HUES48 (cell line): ENCODE measurements around the gene TSPAN11.

Experiments
- H3K27ac ChIP-seq: one replicate; pipeline ENCODE4 v1.7.0; 2013; ENCODE audit warnings: low read depth, low read length, inconsistent platforms
- H3K27me3 ChIP-seq: 2 replicates; pipeline ENCODE4 v1.6.1; 2013; ENCODE audit warnings: mild to moderate bottlenecking, low read length; ENCODE audit not compliant: control insufficient read depth, insufficient read depth
- H3K36me3 ChIP-seq: 2 replicates; pipeline ENCODE4 v1.6.1; 2013; ENCODE audit warnings: low read length; ENCODE audit not compliant: control insufficient read depth, insufficient read depth
- H3K4me1 ChIP-seq: 2 replicates; pipeline ENCODE4 v1.6.1; 2013; ENCODE audit warnings: mild to moderate bottlenecking, low read length; ENCODE audit not compliant: control insufficient read depth, insufficient read depth
- H3K4me3 ChIP-seq: 2 replicates; pipeline ENCODE4 v1.5.1; 2013; ENCODE audit warnings: mild to moderate bottlenecking, low read depth, low read length
- H3K9ac ChIP-seq: 2 replicates; pipeline ENCODE4 v1.6.1; 2013; ENCODE audit warnings: mild to moderate bottlenecking, low read depth, low read length, moderate library complexity
- H3K9me3 ChIP-seq: 2 replicates; pipeline ENCODE4 v1.6.1; 2013; ENCODE audit warnings: low read length; ENCODE audit not compliant: control insufficient read depth, insufficient read depth

The TSPAN11 gene

GRCh38 chr12:30896461-30896860, 30.1 kb upstream of the TSPAN11 start:
- no peaks in the 10 kb centered on the region for H3K9me3 ChIP-seq
- H3K4me3 ChIP-seq, result no peak overlapping the region
- H3K4me1 ChIP-seq, result no peaks in the 10 kb centered on the region
- H3K9ac ChIP-seq, result no peak overlapping the region
- H3K36me3 ChIP-seq, result no peaks in the 10 kb centered on the region
- H3K27ac ChIP-seq, result no peak overlapping the region
- no peaks in the 10 kb centered on the region for H3K27me3 ChIP-seq

GRCh38 chr12:30898846-30899245, 27.7 kb upstream of the TSPAN11 start:
- no peaks in the 10 kb centered on the region for H3K36me3 ChIP-seq

GRCh38 chr12:30900351-30900750, 26.2 kb upstream of the TSPAN11 start:
- Histone ChIP-seq H3K4me1 (peaks cover 2% of the 10 kb centered on the region), H3K27ac (no peak overlapping the region), H3K4me3 (no peak overlapping the region), H3K36me3 (no peaks in the 10 kb centered on the region), H3K9me3 (no peaks in the 10 kb centered on the region), H3K27me3 (no peaks in the 10 kb centered on the region), H3K9ac (no peak overlapping the region)

More at GRCh38 chr12:30898846-30899245, 27.7 kb upstream of the TSPAN11 start:
- no peaks in the 10 kb centered on the region for H3K9me3 ChIP-seq
- no peak overlapping the region for H3K9ac ChIP-seq
- H3K27ac ChIP-seq, result no peak overlapping the region
- no peaks in the 10 kb centered on the region for H3K27me3 ChIP-seq
- no peaks in the 10 kb centered on the region for H3K4me1 ChIP-seq
- no peak overlapping the region for H3K4me3 ChIP-seq

GRCh38 chr12:30902001-30902400, 24.5 kb upstream of the TSPAN11 start:
- Histone ChIP-seq H3K4me3 (no peak overlapping the region), H3K9me3 (no peaks in the 10 kb centered on the region), H3K36me3 (no peaks in the 10 kb centered on the region), H3K27me3 (no peaks in the 10 kb centered on the region), H3K9ac (no peak overlapping the region), H3K4me1 (peaks cover 9% of the 10 kb centered on the region), H3K27ac (no peak overlapping the region)

GRCh38 chr12:30902596-30902995, 24.0 kb upstream of the TSPAN11 start:
- no peak overlapping the region for H3K4me3 ChIP-seq
- H3K36me3 ChIP-seq, result no peaks in the 10 kb centered on the region
- H3K27ac ChIP-seq, result no peak overlapping the region
- H3K27me3 ChIP-seq, result no peaks in the 10 kb centered on the region
- no peaks in the 10 kb centered on the region for H3K9me3 ChIP-seq
- peaks cover 9% of the 10 kb centered on the region for H3K4me1 ChIP-seq
- H3K9ac ChIP-seq, result no peak overlapping the region

- H3K27ac ChIP-seq, result peak overlapping the region; percentile 59
- H3K4me1 ChIP-seq, result peaks cover 22% of the 10 kb centered on the region
- no peaks in the 10 kb centered on the region for H3K36me3 ChIP-seq
- H3K9me3 ChIP-seq, result peaks cover 4% of the 10 kb centered on the region; the same call in 1 of the 2 replicates
- H3K27me3 ChIP-seq, result no peaks in the 10 kb centered on the region
- H3K4me3 ChIP-seq, result no peak overlapping the region
- no peak overlapping the region for H3K9ac ChIP-seq
Measured at GRCh38 chr12:30905463-30906009, 21.0 kb upstream of the TSPAN11 start.

DNA sequence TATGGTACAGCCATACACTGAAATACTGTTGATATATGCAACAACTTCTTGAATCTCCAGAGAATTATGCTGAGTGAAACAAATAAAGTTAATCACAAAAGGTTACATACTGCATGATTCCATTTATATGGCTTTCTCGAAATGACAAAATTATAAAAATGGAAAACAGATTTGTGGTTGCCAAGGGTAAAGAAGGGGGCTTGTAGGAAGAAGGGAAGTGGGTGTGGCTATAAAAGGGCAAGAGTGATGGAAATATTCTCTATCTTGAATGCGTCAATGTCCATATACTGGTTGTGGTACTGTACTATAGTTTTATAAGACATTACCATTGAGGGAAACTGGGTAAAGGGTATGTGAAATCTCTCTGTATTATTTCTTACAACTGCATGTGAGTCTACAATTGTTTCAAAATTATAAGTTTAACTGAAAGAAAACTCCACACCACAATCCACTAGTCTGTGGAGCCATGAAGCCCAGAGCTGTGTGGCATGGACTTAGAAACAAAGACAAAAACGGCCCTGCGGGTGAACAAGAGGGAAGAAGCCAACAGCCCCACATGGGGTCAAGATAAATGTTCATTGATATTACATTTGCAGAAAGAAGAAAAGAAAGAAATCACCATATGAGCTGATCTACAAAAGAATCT, 18.3 kb upstream of the TSPAN11 start:
- Histone ChIP-seq H3K4me3 (no peak overlapping the region), H3K36me3 (no peaks in the 10 kb centered on the region), H3K27me3 (no peaks in the 10 kb centered on the region), H3K27ac (no peak overlapping the region), H3K9me3 (peaks cover 4% of the 10 kb centered on the region; the same call in 1 of the 2 replicates), H3K4me1 (peaks cover 22% of the 10 kb centered on the region), H3K9ac (no peak overlapping the region)

- H3K4me1 ChIP-seq, result peaks cover 22% of the 10 kb centered on the region
- H3K9me3 ChIP-seq, result peaks cover 4% of the 10 kb centered on the region; the same call in 1 of the 2 replicates
- no peak overlapping the region for H3K27ac ChIP-seq
- H3K27me3 ChIP-seq, result no peaks in the 10 kb centered on the region
- H3K9ac ChIP-seq, result no peak overlapping the region
- no peaks in the 10 kb centered on the region for H3K36me3 ChIP-seq
- H3K4me3 ChIP-seq, result no peak overlapping the region
Measured at GRCh38 chr12:30908722-30909348, 17.7 kb upstream of the TSPAN11 start.

DNA sequence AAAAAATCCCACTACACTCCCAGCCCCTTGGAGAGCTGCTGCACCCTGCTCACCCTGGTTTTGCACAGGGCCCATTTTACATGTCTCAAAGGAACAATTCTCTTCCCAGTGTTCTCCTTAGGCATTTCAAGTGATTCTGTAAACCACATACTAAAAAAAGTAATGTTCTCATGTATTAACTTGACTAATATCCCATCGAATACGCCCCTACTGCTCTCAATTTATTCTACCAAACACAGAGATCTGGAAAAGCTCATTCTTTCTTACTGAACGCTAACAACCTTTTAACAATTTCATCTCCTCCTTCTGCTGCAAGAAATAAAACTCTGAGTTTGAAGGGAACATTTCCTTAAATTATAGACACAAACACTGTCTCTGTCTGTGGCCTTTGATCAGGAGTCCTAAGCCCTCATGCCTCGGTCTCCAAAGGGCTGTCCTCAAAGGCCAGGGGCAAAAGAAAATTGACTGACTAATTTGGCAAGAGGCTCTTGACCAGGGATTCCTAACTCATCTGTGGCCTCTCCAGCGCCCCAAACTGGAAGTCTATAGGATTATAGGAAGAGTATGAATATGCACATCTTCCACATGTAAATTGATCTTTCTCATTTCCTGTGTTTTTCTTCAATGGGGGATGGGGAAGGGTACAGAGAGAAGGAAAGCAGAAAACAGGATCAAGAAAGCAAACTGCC, 17.1 kb upstream of the TSPAN11 start:
- H3K27ac ChIP-seq, result no peak overlapping the region
- H3K4me3 ChIP-seq, result no peak overlapping the region
- H3K36me3 ChIP-seq, result no peaks in the 10 kb centered on the region
- H3K27me3 ChIP-seq, result no peaks in the 10 kb centered on the region
- H3K9me3 ChIP-seq, result peaks cover 4% of the 10 kb centered on the region; the same call in 1 of the 2 replicates
- peaks cover 22% of the 10 kb centered on the region for H3K4me1 ChIP-seq
- H3K9ac ChIP-seq, result no peak overlapping the region

DNA sequence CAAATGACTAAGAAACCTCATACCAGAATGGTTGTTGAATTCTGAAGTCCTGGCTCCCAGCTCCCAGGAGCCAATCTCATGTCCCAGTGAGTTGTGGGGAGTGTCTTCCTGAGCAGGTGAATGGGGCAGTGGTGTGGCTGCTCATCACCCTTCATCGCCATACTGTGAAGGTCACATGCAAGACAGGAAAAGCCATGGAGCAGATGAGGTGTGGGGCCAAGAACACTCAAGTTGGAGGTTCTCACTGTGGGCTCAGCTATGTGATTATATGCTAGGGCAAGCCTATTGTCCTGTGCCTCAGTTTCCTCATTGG, 16.6 kb upstream of the TSPAN11 start:
- Histone ChIP-seq H3K9me3 (peaks cover 4% of the 10 kb centered on the region; the same call in 1 of the 2 replicates), H3K27ac (no peak overlapping the region), H3K9ac (no peak overlapping the region), H3K27me3 (no peaks in the 10 kb centered on the region), H3K4me1 (peaks cover 26% of the 10 kb centered on the region), H3K4me3 (no peak overlapping the region), H3K36me3 (no peaks in the 10 kb centered on the region)

DNA sequence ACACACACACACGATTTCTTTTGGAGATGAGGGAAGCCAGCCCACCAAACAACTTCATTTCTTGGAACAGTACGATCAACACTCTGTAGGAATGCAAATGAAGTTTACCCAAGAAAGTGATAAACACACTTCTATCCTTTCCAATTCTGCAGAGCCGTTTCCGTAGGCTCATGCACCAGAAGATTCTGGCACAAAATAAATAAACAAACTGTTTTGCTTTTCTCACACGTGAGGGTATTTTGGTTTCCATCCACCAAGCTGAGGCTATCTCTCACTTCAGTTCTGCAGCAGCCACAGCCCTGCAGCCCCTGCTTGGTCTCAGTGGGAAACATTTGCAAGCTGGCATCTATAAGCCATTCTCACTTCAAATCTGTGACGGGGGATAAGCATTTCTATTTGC, 15.3 kb upstream of the TSPAN11 start:
- H3K27ac ChIP-seq, result no peak overlapping the region
- H3K9ac ChIP-seq, result no peak overlapping the region
- no peak overlapping the region for H3K4me3 ChIP-seq
- H3K36me3 ChIP-seq, result no peaks in the 10 kb centered on the region
- H3K9me3 ChIP-seq, result peaks cover 4% of the 10 kb centered on the region; the same call in 1 of the 2 replicates
- H3K4me1 ChIP-seq, result peaks cover 17% of the 10 kb centered on the region
- no peaks in the 10 kb centered on the region for H3K27me3 ChIP-seq
